Measurements from ENCODE around the gene IGF1R.

The IGF1R gene

DNA sequence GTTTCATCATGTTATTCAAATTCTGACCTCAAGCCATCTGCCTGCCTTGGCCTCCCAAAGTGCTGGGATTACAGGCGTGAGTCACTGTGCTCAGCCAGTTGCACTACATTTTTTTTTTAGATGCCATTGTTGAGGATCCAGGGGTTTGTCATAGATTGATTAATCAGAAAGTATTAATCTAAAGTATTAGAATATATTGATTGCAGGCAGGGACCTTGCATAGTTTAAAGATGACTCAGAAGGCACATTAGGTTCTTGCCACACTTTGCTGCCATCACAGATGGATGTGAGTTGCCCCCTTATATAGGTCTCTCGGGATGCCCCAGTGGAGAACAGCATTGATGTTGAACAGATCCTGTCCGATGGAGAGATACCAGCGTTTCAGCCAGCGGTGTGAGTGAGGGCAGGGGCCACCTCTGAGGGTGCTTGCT is 41.1 kb downstream of the IGF1R start:
- peaks cover 81% of the 10 kb centered on the region for H3K79me2 ChIP-seq (ENCODE audit: insufficient read depth, low read depth)
- TF ChIP-seq CTCF (conservative IDR thresholded peaks at IDR 0.05; ENCODE audit: low read depth, low read length) = no peak
- no peak overlapping the region for H3K4me2 ChIP-seq
- peaks cover 36% of the 10 kb centered on the region for H3K4me1 ChIP-seq (ENCODE audit: low read depth, poor library complexity, severe bottlenecking)
- no peaks in the 10 kb centered on the region for H3K27me3 ChIP-seq (ENCODE audit: insufficient read depth, low read depth)
- H3K27ac ChIP-seq = no peak overlapping the region
- H4K20me1 ChIP-seq (ENCODE audit: insufficient read depth) = peaks cover 9% of the 10 kb centered on the region; the same call in 1 of the 2 replicates
- no peak overlapping the region for H3K9ac ChIP-seq
- H3K36me3 ChIP-seq (ENCODE audit: insufficient read depth) = no peaks in the 10 kb centered on the region
- H3K4me3 ChIP-seq (IDR thresholded peaks at IDR 0.05; ENCODE audit: insufficient read depth, low read depth, low read length) = no peak overlapping the region
- H2AFZ ChIP-seq (ENCODE audit: low read depth) = no peak overlapping the region

GRCh38 chr15:98690272-98690950 is 42.1 kb downstream of the IGF1R start:
- H3K27ac ChIP-seq = no peak overlapping the region
- no peak overlapping the region for H3K9ac ChIP-seq
- 0 out of 2 replicates have a peak overlapping the region, but pooled peaks have one; percentile 11 for H3K4me2 ChIP-seq
- no peak overlapping the region for H3K4me3 ChIP-seq (IDR thresholded peaks at IDR 0.05; ENCODE audit: insufficient read depth, low read depth, low read length)
- H3K27me3 ChIP-seq (ENCODE audit: insufficient read depth, low read depth) = no peaks in the 10 kb centered on the region
- peaks cover 9% of the 10 kb centered on the region; the same call in 1 of the 2 replicates for H4K20me1 ChIP-seq (ENCODE audit: insufficient read depth)
- peaks cover 36% of the 10 kb centered on the region for H3K4me1 ChIP-seq (ENCODE audit: low read depth, poor library complexity, severe bottlenecking)
- no peak overlapping the region for H2AFZ ChIP-seq (ENCODE audit: low read depth)
- H3K79me2 ChIP-seq (ENCODE audit: insufficient read depth, low read depth) = peaks cover 84% of the 10 kb centered on the region
- no peak for TF ChIP-seq CTCF (conservative IDR thresholded peaks at IDR 0.05; ENCODE audit: low read depth, low read length)
- no peaks in the 10 kb centered on the region for H3K36me3 ChIP-seq (ENCODE audit: insufficient read depth)

GRCh38 chr15:98692213-98692612 is 43.9 kb downstream of the IGF1R start:
- H3K79me2 ChIP-seq (ENCODE audit: insufficient read depth, low read depth) = peaks cover 85% of the 10 kb centered on the region
- peaks cover 26% of the 10 kb centered on the region for H3K4me1 ChIP-seq (ENCODE audit: low read depth, poor library complexity, severe bottlenecking)

GRCh38 chr15:98694161-98694560 is 45.8 kb downstream of the IGF1R start:
- H2AFZ ChIP-seq (ENCODE audit: low read depth) = no peak overlapping the region
- H4K20me1 ChIP-seq (ENCODE audit: insufficient read depth) = peaks cover 17% of the 10 kb centered on the region; the same call in 1 of the 2 replicates
- peaks cover 29% of the 10 kb centered on the region for H3K4me1 ChIP-seq (ENCODE audit: low read depth, poor library complexity, severe bottlenecking)
- H3K9ac ChIP-seq = no peak overlapping the region
- no peak for TF ChIP-seq CTCF (conservative IDR thresholded peaks at IDR 0.05; ENCODE audit: low read depth, low read length)
- no peak overlapping the region for H3K27ac ChIP-seq
- peaks cover 84% of the 10 kb centered on the region; the same call in 1 of the 2 replicates for H3K79me2 ChIP-seq (ENCODE audit: insufficient read depth, low read depth)
- H3K27me3 ChIP-seq (ENCODE audit: insufficient read depth, low read depth) = no peaks in the 10 kb centered on the region
- H3K36me3 ChIP-seq (ENCODE audit: insufficient read depth) = no peaks in the 10 kb centered on the region
- no peak overlapping the region for H3K4me2 ChIP-seq
- no peak overlapping the region for H3K4me3 ChIP-seq (IDR thresholded peaks at IDR 0.05; ENCODE audit: insufficient read depth, low read depth, low read length)

More at GRCh38 chr15:98692213-98692612, 43.9 kb downstream of the IGF1R start:
- no peaks in the 10 kb centered on the region for H3K27me3 ChIP-seq (ENCODE audit: insufficient read depth, low read depth)
- no peak overlapping the region for H3K4me2 ChIP-seq
- H3K9ac ChIP-seq = no peak overlapping the region
- no peak for TF ChIP-seq CTCF (conservative IDR thresholded peaks at IDR 0.05; ENCODE audit: low read depth, low read length)
- no peak overlapping the region for H2AFZ ChIP-seq (ENCODE audit: low read depth)
- H3K4me3 ChIP-seq (IDR thresholded peaks at IDR 0.05; ENCODE audit: insufficient read depth, low read depth, low read length) = no peak overlapping the region
- no peak overlapping the region for H3K27ac ChIP-seq
- H3K36me3 ChIP-seq (ENCODE audit: insufficient read depth) = no peaks in the 10 kb centered on the region
- peaks cover 9% of the 10 kb centered on the region; the same call in 1 of the 2 replicates for H4K20me1 ChIP-seq (ENCODE audit: insufficient read depth)

Measured in KMS-11 (cell line).